HG03442 (cell line): ENCODE results near the gene MIER3.
A peak's percentile ranks its signal among the peaks of the same experiment; 100 is the strongest.
"Not testable (repeated sequence)": the region's sequence is repeated elsewhere in the genome, so short reads cannot be mapped to it uniquely, and the experiment has no call there.

Experiments
- ATAC-seq: cut with Tn5 transposase; IDR thresholded peaks from one replicate; pipeline ENCODE4 v1.9.1; 2021; ENCODE audit warnings: mild to moderate bottlenecking, moderate library complexity; ENCODE audit not compliant: unreplicated experiment

MIER3 gene, protein sequence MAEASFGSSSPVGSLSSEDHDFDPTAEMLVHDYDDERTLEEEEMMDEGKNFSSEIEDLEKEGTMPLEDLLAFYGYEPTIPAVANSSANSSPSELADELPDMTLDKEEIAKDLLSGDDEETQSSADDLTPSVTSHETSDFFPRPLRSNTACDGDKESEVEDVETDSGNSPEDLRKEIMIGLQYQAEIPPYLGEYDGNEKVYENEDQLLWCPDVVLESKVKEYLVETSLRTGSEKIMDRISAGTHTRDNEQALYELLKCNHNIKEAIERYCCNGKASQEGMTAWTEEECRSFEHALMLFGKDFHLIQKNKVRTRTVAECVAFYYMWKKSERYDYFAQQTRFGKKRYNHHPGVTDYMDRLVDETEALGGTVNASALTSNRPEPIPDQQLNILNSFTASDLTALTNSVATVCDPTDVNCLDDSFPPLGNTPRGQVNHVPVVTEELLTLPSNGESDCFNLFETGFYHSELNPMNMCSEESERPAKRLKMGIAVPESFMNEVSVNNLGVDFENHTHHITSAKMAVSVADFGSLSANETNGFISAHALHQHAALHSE

DNA sequence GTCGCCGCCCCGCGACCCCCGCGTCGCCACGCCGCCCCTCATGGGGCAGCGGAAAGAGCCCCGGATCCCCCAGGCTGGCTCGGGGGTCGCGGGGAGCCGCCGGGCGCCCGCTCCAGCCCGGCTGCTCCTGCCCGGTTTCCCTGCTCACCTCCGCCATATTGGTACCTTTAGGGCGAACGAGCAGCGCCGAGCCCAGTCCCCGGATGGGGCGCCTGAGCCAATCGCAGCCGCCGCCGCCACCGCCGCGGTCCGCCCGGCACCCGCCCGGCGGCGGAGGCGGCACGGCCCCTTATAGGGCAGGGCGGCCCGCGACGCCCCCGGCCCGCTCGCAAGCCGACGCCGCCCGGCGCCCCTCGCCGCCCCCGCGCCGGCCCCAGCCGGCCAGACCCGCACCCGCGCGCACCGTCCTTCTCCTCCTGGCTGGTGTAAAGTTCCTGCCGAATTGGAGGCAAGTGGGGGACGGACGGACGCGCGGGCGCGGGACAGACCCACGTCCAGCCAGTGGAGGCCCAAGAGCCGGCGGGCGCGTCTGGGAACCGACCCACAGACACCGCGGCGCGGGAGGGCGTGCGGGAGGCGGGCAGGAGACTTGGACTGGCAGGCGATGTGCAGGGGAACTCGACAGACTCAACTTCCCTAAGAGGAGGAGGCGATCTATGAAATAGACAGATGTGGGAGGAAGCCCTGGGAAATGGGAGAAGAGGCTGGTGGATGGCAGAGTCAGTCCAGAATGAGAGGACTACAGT lies at the start of gene MIER3:
Gene MIER3, minus strand, starts transcription at position 178 of the 746 bp plus-strand sequence. Its CDS starts 21 bp downstream, at position 157.
- peak; percentile 93 for ATAC-seq

DNA sequence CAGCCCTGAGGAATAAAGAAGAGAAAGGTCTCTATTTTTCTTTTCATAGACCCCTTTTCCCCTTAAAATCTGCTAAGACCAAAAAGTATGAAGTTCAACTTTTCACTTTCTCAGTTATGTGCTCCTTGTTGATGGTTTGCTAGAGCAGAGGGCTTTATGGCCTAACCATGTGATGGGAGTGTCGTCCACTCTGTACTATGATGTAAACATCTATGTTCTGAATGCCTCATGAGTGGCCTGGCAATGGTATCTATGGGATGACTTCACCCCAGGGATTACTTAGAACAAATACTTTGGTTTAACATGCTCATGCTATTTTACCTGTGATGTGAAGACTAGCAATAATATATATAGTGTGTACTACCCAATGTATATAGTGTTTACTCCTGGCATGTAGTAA lies 43.7 kb upstream of the MIER3 start:
- no peak for ATAC-seq

DNA sequence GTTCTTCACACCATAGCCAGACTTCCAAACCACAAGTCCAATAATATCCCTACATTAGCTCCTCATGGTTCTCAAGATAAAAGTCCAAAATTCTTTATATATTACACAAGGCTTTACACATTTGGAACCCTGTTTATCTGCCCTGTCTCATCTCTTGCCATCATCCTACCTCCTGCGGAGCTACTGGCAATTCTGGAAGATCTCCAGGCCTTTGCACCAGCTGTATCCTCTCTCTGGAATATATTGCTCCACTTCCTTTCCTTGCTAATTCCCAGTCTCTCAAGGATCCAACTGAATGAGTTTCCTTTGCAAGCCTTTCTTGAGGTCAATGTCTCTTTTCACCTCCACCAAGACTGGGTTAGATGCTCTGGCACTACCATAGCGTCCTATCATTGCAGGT lies 41.3 kb upstream of the MIER3 start:
- no peak for ATAC-seq

DNA sequence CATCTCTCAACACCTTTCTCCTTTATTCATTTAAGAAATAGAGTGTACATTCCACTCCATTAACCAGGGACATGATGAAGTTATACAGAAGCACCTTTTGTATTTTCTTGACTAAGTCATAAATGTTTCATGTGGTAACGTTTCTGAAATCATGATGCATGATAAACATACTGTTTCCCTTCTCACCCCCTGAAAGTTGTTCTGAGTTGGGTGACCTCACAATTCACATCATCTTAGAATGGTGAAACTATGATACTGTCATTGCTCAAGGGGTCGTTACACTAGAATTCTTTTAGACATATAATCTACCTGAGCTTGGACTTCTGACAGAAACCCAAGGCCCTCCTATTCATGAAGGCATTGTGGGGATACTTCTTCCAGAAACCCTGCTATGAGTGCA lies 37.8 kb upstream of the MIER3 start:
- ATAC-seq: no peak

DNA sequence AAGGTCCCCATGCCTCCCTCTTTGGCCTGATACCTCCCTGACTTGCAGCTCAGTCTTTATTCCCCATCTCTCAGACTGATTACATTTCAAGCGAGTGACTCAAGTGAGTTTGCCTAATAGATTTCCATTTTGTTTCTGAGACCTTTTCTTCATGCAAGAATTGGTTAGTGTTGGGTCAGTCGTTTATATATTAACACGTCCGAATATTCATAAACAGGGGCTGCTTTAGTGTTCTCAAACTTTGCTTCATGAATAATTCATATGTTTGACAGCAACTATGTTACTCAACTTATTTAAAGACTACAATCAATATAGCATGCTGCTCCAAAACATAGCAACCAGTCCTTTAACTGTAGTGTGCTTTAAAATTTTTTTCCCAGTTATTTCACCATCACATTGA lies 36.6 kb upstream of the MIER3 start:
- ATAC-seq: no peak

DNA sequence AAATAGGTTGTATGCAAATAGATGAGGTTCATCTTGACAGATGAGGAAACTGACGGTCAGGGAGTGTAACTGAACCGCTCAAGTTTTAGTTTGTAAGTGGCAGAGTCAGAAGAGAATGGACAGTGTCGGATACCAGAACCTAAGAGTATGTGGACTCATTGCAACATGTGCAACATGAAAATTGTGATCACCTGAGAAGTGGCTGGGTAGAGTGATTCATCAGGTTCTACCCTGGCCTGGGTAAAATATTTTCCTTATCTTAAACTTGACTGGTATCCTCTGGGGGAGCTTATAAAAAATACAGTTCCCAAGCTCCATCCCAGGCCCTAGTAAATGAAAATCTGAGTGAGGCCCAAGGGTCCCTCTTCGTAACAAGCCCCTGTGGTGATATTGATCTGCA lies 35.2 kb upstream of the MIER3 start:
- no peak for ATAC-seq

DNA sequence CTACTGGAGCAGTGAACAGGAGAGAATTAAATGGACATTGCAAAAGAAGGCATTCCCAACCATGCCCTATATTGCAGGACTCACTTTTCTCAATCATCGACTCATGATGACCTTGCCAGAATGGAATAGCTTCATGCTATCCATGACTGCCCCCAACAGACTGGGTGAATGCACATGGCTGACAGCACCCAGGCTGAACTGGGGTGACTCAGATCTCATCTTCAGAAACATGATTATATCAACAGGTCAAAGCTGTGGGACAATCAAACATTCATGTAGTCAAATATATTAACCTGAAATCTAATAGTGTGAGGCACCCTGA lies 34.7 kb upstream of the MIER3 start:
- ATAC-seq: peak; percentile 45

DNA sequence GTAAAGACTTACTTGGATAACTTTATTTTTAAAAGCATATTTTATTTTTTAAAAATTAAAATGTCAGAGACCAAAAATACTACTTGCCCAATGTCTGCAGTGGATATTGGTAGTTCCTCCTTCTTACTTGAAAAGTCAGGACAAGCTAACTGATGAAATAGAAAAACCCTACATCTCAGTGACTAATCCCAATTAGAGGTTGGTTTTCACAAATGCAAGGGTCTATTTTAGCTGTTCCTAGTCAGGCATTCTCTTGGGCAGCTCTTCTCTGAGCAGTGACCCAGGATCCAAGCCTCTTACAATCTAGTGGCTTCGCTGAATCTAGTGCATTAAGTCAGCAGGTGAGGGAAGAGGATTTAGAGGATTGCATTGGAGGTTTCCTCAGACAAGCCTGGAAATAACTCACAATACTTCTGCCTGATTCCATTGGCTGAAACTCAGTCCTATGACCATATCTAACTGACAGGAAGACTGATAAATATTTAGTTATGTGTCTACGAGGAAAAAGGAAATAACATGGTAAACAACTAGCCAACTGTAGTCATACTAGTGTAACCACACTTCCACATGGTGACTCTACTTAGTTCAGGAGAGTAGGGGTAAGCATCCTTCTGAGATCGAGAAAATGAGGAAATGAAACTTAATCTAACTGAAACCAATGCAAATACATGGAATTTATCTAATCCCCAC lies 34.2 kb upstream of the MIER3 start:
- ATAC-seq: peak; percentile 54

DNA sequence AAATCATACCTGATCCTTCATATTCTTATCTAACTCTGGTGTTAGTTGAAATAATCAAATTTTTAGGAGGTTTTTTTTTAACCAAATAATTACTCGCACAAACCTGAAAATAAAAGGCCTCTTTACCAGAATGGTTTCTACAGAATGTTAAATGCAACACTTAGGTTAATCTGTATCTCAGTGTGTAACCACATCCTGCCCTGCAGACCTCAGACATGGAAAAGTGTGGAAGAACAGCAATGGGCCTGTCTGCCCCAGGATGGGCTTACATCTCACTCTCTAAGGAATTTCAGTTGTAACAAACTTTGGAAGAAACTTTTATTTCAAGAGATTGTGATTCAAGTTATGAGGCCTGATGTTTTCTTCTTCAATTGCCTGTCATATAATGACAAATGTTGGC lies 32.5 kb upstream of the MIER3 start:
- ATAC-seq: no peak

DNA sequence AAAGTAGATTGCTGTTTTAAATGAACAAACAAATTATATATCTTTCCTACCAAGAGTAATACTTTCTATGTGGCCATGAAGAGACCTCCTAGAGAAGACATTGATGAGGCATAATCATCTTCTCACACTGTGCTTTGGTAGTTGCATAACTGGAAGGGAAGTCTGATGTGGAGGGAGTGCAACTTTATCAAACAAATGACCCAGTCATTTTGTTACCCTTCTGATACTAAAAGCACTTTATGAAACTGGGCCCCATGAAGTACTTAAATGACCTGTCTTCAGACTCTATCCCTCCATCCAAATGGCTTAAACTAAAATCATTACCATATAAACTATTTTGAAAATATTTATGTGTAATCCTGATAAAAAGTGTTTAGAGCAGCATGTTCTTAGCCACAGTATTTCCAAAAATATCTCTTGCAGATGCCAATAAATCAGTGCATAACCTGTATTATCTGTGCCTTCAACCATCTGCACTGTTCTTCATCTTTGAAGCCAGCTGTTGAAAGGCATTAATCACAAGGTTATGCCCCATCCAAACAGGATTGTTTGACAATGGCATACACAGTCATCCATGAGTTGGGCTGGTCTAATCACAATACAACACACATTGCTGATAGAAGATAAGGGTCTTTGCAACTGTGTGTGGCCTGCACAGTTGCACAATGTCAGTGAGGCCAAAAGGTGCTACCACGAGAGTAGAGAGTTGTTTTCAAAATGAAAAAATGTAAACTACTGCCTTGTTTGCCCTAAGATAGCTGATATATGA lies 31.9 kb upstream of the MIER3 start:
- ATAC-seq: peak; percentile 65

DNA sequence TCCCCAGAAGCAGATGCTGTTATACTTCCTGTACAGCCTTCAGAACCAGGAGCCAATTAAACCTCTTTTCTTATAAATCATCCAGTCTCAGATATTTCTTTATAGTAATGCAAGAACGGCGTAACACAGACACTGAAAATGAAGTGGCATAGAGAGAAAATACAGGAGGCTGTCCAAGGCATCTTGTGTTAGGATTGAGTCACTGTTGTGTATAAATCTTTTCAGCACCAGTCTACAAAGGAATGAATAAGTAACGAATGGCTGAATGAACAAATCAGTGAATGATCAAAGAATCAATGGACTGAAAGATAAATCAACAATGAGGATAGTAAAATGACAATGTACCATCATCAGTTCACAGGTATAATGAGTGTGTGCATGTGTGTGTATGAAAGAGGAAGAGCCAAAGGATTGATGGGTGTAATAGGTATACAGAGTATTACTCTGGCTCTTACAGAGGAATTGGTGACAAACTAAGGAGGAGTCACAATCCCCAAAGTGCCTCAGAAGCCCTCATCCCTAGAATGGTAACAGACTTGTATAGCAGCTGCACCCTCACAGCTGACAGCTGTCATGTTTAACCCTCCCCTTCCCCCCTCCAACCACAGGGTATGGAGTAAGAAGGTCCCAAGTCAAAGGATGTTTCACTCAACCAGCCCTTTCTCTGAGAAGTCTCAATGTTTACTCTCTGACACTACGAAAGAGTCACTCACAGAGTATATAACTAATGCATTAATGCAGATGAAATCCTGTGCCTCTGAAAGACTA lies 29.8 kb upstream of the MIER3 start:
- ATAC-seq: no peak

DNA sequence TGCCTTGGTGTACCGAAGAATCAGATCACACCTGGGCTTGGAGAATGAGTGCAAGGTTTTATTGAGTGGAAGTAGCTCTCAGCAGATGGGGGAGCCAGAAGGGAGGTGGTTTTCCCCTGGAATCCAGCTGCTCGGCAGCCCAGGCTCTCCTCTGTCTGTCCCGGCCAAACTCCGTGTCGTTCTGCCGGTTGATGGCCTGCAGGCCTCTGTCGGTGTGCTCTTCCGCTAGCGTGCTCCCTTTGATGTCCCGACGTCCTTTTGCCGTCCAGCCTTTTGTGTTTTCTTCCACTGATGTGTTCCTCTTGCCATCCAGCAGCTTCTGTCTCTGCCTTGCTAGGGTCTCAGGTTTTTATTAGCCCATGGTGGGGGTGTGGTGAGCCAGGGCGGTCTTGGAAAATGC lies 28.0 kb upstream of the MIER3 start:
- no peak for ATAC-seq

DNA sequence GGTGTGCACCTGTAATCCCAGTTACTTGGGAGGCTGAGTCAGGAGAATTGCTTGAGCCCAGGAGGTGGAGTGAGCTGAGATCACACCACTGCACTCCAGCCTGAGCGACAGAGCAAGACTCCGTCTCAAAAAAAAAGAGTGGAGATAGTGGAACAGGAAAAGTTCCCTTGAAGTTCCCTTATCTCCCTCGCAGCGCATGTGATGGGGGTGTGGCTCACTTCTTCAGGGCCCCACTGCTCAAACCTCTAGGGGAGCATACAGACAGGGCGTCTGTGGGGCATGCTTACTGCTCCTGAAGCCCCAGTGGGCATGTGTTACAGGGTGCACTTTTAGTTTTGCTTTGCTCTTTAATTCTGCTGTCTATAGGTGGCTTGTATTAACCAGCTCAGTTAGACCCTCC lies 27.6 kb upstream of the MIER3 start:
- not testable (repeated sequence) for ATAC-seq

DNA sequence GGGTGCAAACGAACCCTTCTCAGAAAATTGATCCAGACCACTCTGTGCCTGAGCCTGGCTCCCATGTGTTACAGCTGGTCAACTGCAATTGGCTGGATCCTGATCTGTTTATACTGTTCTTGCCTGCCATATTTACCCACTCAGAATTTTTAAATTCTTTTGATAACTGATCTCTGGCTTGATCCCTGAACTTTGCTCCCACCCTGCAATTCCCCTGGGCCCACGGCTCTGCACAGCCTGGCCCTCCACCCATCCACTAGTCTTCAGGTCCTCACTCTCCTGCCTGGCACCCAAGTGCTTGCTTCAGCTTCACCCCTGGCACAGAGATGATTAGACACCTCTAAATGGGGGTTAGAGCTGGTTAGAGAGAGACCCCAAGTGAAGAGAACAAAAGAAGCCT lies 25.9 kb upstream of the MIER3 start:
- no peak for ATAC-seq

DNA sequence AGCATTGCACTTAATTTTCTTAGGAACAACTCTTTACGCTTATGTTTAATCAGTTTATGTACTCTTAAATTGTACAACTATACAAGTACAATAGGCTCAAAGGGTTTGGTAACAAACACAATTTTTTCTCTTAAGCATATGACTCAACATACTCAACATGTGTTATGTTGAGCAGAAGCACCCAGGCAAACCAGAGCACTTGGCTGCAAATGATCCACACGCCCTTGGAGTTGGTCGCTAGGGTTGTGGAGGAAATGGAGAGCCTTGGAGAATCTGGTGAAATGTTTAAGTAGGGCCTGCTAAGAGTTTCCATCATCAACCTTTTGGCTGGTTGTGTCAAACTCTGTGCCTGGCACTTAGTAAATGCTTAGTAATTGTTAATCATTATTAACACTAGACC lies 25.1 kb upstream of the MIER3 start:
- no peak for ATAC-seq

DNA sequence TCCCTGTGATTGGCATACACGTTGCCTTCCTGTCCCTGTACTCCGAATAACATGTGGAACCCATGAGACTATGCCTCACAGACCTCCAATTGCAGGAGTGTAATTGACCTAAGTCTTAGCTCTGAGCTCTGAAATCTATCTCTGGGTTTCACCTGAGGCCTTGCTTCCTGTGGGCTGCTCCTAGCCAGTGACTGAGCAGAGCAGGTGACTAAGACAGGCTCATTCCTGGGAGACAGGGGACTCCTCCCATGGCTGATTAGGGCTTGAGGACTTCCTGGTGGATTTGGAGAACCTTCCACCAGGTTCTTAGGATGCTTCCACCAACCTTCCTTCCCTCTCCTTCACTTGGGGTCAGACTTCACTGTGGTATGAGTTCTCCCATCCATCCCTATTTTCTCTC lies 22.3 kb upstream of the MIER3 start:
- no peak for ATAC-seq

DNA sequence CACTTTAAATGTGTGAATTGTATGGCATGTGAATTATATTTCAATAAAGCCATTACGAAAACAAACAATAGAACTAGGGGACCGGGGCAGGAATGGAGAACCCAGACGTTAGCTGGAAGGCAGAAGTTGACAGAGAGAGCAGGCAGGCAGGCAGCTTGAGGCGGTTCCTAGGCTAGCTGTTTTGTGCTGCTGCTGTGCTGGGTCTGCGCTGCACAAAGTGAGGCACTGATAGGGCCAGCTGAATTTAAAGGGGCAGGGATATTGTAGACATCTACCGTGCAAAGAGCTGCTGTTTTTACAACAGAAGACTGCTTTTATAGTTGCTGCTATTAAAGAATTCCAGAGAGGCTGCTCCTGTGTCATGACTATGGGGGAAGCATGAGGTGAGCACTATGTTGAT lies 21.6 kb upstream of the MIER3 start:
- ATAC-seq: no peak

DNA sequence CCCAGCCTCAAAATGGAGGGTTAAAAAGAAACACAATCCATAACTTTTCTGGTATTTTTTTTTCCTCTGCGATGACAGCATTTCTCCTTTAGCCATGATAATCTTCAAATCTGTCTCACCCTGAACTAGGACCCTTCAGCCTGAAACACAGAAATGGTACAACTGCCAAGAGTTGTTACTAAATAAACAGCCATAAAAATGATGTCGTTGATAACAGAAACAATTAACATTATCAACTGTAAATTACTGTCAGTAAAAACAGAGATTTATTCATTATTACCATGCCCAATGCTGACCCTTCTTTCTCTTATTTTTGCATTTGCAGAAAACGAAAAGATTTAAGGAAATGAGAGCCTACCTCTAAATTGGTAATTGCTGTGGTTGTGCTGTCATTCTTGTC lies 19.4 kb upstream of the MIER3 start:
- ATAC-seq: no peak

DNA sequence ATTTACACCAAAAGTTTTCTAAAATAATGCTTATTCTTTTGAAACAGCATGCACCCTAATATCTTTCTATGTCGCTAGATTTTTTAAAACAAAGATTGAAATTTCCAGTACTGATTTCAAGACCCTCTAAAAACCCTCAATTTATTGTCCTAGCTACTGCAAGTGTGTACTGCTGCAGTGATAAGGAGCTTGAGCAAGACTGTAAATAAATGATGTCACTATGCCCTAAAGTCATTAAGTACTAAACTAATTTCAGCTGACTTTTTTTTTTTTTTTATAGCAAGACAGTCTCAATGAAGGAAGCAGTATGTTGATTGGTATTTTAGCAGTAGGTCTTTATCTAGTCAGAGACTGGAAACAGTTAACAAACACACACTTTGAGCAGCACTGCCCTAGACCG lies 12.2 kb upstream of the MIER3 start:
- ATAC-seq: no peak

DNA sequence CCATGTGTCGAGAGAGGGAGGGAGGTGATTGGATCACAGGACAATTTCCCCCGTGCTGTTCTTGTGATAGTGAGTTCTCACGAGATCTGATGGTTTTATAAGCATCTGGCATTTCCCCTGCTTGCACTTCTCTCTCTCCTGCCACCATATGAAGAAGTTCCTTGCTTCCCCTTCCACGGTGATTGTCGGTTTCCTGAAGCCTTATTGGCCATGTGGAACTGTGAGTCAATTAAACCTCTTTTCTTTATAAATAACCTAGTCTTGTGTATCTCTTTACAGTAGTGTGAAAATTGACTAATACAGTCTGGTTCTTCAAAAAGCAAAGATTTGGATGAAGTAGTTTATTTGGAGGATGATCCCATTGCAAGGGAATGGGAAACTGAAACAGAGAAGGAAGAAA lies 11.3 kb upstream of the MIER3 start:
- ATAC-seq: no peak
